ENCODE measurements around the gene EFNA2. TPM values are rescaled to one million over a fixed set of nuclear protein-coding genes. Genes with fewer than 3 reads are reported as not detected.
A peak's percentile ranks its signal among the peaks of the same experiment; 100 is the strongest.
"Not testable (repeated sequence)": the region's sequence is repeated elsewhere in the genome, so short reads cannot be mapped to it uniquely, and the experiment has no call there.

The EFNA2 gene
- total RNA-seq, 1 donor = not detected

DNA sequence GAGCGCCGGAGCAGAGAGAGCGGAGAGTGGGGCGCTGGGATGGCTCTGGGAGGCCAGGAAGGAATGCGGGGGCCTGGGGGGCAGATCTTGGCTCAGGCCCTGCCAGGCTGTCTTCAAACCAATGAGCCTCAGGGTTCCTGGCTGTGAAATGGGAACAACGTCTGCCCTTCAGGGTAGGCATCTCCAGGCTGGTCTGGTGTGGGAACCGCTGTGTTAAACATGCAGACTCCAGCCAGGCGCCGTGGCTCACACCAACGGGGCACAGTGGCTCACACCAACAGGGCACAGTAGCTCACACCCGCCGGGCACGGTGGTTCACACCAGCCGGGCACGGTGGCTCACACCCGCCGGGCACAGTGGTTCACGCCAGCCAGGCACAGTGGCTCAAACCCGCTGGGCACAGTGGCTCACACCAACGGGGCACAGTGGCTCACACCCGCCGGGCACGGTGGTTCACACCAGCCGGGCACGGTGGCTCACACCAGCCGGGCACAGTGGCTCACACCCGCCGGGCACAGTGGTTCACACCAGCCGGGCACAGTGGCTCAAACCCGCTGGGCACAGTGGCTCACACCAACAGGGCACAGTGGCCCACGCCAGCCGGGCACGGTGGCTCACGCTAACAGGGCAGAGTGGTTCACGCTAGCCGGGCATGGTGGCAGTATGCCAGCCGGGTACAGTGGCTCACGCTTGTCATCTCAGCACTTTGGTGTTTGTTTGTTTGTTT lies 40.1 kb downstream of the EFNA2 start:
- no peak for DNase-seq (ENCODE audit: low read depth)
- peak overlapping the region; percentile 46 for H3K4me3 ChIP-seq (ENCODE audit: low read depth, low read length)
- TF ChIP-seq CTCF (IDR thresholded peaks at IDR 0.05; ENCODE audit: insufficient read depth, low read length) = no peak

DNA sequence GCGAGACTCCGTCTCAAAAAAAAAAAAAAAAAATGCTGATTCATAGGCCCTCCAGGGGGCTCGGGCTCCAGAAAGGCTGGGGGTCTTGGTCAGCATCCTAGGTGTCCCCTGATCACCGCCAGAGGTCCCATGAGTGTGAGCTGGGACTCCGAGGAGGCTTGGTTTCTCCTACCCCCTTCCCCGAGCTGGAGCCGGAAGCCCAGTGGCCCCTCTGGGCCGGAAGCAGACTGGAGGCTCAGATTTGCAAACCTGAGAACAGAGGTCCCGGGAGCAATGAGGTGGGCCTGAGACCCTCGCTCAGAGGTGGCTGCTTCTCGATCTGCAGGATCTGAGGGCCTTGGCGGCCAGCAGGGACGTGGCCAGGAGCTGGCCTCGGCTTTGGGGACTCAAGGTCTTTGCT lies 41.5 kb downstream of the EFNA2 start:
- TF ChIP-seq CTCF (IDR thresholded peaks at IDR 0.05; ENCODE audit: insufficient read depth, low read length) = no peak
- H3K4me3 ChIP-seq (ENCODE audit: low read depth, low read length) = no peak overlapping the region
- DNase-seq (ENCODE audit: low read depth) = no peak

GRCh38 chr19:1332208-1332607 lies 46.5 kb downstream of the EFNA2 start:
- not testable (repeated sequence) for DNase-seq (ENCODE audit: low read depth); H3K4me3 ChIP-seq (ENCODE audit: low read depth, low read length)

GRCh38 chr19:1336079-1336684 lies 50.5 kb downstream of the EFNA2 start:
- TF ChIP-seq CTCF (IDR thresholded peaks at IDR 0.05; ENCODE audit: insufficient read depth, low read length) = no peak
- H3K4me3 ChIP-seq (ENCODE audit: low read depth, low read length) = no peak overlapping the region
- no peak for DNase-seq (ENCODE audit: low read depth)

DNA sequence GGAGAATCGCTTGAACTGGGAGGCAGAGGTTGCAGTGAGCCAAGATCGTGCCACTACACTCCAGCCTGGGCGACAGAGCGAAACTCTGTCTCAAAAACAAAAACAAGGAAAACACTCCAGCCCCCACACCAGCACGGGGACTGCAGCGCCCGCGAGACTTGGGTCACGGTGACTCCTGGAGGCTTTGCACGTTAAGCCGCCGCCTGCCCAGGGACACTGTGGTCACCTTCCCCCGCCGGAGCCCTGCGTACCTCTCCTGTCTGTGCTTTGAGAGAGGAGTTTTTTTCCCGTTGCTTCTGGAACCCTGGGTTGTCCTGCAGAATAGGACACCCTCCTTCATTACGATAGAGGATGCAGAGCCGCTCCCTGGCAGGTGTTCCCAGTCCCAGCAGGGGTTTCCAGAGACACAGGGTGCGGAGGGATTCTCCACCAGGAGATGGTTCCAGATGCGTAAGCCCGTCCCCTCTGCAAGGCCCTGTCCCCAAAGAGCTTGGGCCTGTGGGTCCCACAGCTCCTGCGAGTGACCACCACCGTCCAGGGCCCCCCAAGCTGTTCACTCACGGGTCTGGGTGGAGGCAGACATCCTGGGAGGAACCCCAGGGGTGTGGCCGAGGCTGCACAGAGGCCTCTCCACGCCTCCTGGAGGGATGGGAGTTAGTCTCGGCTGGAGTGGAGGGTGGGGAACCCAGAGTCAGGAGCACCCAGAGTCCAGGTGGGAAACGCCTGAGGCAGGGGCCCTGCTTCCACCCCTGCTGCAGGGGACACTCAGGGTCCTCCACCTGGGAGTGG lies 55.2 kb downstream of the EFNA2 start:
- TF ChIP-seq CTCF (IDR thresholded peaks at IDR 0.05; ENCODE audit: insufficient read depth, low read length) = no peak
- DNase-seq (ENCODE audit: low read depth) = no peak
- H3K4me3 ChIP-seq (ENCODE audit: low read depth, low read length) = no peak overlapping the region

DNA sequence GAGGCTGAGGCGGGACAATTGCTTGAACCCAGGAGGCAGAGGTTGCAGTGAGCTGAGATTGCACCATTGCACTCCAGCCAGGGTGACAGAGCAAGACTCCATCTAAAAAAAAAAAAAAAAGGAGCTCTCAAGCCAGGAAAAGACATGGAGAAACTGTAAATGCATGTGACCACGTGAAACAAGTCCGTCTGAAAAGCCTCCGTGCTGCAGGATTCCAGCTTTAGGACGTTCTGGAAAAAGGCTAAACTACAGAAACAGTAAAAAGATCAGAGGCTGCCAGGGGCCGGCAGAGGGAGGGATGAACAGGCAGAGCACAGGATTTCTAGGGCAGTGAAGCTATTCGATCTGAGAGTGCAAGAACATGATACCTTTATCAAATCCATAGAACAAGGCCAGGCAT lies 57.4 kb downstream of the EFNA2 start:
- H3K4me3 ChIP-seq (ENCODE audit: low read depth, low read length) = no peak overlapping the region
- peak; percentile 13 for TF ChIP-seq CTCF (IDR thresholded peaks at IDR 0.05; ENCODE audit: insufficient read depth, low read length)
- peak; percentile 63 for DNase-seq (ENCODE audit: low read depth)

DNA sequence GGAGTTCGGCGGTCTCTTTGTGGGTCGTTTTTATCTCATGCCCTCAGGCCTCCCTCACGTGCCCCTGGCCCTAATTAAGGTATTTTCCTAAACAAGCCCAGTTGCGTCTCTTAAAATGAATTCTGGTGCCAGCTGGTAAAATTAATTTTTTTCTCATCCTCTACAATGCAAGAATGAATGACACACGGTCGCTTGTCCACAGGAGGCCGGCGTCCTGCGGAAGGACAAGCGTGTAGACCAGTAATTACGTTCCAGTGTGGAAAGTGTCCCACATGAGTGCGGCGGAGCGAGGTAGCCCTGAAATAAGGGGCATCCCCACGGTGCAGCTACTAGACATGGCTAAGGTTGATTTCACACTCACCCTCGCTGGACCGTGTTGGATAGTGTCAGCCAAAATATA lies 63.5 kb downstream of the EFNA2 start:
- no peak for DNase-seq (ENCODE audit: low read depth)
- H3K4me3 ChIP-seq (ENCODE audit: low read depth, low read length) = no peak overlapping the region
- TF ChIP-seq CTCF (IDR thresholded peaks at IDR 0.05; ENCODE audit: insufficient read depth, low read length) = no peak

Data from fibroblast of the aortic adventitia (primary cell).